Posterior vena cava (tissue), 2 donors: ENCODE data around the gene ARNT2. TPM values are rescaled to one million over a fixed set of nuclear protein-coding genes. Genes with fewer than 3 reads are reported as not detected.
"Not testable (repeated sequence)": the region's sequence is repeated elsewhere in the genome, so short reads cannot be mapped to it uniquely, and the experiment has no call there.

ENCODE experiments used
- DNase-seq: peaks from one replicate; pipeline ENCODE4 v3.0.0-alpha.2; 2020; ENCODE audit warnings: low spot score
- intact Hi-C, 2 donors: fragments of 100-400 bp; cut with DNase I; formaldehyde crosslinking; loops; one replicate each; pipeline versions ENCODE4 v1.14.1 to v1.14.2; 2022 to 2023
- total RNA-seq, 2 donors: library from RNA; stranded (reverse); fragmentation: NEBNext Ultra II Directional; extraction: Animal tissue kit (Norgen Biotek cat#: 25700); gene quantifications; one replicate each; pipeline ENCODE4 v1.2.1, GENCODE V29; 2021
- donor health status: DM: yes; HTN: yes; CAD: no.
- donor health status: DM: yes; HTN: yes; CAD: no.

Gene ARNT2
- total RNA-seq, 2 donors from 2014 or later, result 3.7 to 10.1 TPM

DNA sequence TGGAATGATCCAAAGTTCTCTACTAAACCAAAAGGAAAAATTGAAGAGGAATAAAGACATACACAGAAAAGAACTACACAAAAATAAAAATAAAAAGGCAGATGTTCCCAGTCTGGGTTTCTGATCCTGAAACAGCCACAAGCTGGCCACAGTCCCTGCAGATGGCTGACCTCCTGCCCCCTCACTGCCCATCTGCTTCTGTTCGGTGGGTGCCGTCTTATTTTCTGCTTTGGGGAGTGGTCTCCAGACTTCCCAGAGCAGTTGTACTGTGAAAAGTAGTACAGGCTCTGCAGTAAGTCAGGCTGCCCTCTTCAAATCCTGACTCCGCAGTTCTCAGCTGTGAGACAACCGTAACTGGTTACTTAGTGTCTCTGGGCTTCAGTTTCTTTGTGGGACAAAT lies 94.5 kb downstream of the ARNT2 start:
- DNase-seq, result no peak

DNA sequence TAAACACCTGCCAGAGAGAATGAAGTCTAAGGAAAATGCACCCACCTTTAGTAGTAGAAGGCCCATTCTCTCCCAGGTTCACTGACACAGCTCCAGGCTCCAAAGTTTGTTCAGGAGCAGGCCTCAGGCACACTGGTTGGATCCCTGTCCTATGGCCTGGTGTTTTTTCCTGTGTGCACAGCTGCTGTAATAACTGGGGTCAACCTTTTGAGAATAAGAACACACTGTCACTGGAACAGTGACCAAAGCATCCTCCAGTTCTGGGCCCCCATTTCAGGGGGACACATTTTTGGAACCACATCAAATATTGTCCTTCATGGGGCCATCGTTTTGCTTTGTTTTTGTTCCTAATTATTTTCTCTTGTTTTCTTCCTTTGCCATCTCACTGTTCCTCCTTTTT lies 95.8 kb downstream of the ARNT2 start:
- intact Hi-C loops, result no loop called here
- no peak for DNase-seq

More for the DNA sequence above, 94.5 kb downstream of the ARNT2 start:
- intact Hi-C loops, result no loop called here

DNA sequence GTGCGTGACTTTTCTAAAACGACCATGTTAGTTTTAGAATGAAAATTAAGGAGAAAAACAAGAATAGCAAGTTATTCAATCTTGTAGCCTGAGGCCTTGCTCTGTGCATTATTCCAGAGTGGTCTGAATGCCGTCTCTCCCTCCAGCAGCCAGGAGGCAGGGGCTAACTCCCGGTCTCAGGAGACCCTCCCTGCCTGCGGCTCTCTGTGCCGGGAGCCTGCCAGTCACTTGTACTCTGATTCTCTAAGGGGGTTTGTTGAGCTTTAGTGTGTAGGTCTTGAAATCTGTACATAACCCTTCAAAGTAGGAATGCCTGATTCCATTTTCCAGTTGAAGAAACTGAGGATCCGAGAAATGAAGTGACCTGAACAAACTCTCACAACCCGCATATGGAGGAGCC lies 97.3 kb downstream of the ARNT2 start:
- intact Hi-C loops, result no loop called here
- DNase-seq, result no peak

DNA sequence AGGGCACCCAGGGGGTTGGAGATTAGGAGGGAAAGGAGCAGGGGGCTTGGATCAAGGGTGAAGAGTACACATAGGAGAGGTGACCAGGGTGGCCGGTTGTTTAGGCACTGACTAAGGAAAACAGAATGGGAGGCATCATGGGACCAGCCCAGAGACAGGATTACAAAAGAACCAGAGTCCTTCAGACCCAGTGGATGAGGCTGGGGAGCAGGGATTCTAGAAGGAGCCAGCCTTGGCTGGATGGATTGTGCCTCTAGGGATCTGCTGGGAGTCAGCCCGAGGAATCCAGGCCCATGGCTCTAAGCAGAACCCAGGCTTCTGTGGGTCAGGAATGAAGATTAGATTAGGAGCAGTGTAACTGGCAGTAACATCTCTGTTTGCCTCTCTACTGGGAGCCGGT lies 98.6 kb downstream of the ARNT2 start:
- DNase-seq, result no peak
- intact Hi-C loops, result no loop called here

DNA sequence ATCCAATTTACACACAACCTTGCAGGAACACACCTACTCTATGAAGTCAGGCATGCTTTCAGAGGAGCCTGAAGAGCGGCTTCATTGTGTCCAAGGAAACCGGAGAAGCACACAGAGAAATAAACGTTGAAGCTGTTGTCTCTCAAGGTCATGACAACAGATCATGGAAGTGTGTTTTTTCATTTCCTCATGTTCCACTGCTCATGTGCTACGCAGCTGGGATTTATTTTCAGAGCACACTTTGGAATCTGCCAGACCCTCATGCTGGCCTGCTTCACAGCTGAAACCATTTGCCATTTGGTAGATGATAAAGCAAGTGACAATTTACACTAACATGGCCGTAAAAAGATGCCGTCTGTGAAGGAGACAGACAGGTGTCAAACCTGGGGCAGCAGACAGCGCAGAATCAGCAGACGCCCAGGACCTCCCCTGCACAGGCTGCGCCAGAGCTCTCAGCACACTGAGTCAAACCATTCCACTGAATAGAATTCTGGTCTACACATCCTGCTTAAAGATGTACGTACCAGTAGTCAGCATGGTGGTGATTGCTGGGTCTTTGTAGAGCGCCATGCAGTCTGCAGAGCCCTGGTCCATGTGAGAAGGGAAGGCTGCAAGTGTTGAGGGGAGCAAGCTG lies 99.3 kb downstream of the ARNT2 start:
- no peak for DNase-seq
- intact Hi-C loops, result no loop called here

DNA sequence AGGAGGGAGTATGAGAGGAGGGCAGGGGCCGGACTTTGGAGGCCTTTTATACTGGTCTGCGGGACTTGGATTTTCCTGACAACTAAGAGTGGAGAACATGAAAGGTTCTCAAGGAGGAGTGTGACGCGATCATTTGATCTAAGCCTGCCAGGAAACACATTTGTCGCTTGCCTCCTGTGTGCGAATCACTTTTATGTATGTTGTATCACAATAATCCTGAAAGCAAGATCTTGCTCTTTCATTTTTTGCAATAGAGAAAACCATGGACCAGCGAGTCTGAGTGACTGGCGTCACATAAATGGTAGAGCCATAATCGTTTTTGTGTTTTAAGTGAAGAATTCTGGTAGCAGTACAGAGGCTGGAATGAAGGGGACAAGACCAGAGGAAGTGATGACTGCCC lies 100.7 kb downstream of the ARNT2 start:
- DNase-seq, result no peak

DNA sequence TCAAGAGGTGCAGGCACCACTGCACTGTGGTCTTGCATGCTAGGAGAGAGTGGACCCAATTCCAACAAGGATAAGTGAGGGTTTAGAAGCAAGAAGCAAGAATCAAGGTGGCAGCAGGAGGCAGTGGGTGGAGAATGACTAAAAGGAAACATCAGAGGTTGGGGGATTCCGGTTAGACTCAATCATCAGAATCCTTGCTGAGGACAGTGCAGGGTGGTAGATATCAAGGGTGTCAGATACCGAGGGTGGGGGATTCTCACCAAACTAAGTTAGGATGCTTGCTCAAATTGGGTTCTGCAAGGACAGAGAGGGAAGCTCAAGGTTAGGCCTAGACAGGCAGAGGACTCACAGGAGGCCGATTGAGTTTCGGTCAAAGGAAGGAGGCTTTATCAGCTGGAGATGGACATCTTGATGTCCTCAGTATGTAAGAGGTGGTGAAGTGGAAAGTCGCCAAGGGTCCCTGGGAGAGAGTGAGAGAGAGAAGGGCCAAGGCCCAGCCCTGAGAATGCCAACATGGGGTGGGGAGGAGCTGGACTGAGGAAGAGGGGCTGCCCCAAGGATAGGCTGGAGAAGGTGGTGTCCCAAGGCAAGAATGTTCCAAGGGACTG lies 102.2 kb downstream of the ARNT2 start:
- intact Hi-C loops, result no loop called here
- no peak for DNase-seq

More for the DNA sequence above, 100.7 kb downstream of the ARNT2 start:
- intact Hi-C loops, result no loop called here

DNA sequence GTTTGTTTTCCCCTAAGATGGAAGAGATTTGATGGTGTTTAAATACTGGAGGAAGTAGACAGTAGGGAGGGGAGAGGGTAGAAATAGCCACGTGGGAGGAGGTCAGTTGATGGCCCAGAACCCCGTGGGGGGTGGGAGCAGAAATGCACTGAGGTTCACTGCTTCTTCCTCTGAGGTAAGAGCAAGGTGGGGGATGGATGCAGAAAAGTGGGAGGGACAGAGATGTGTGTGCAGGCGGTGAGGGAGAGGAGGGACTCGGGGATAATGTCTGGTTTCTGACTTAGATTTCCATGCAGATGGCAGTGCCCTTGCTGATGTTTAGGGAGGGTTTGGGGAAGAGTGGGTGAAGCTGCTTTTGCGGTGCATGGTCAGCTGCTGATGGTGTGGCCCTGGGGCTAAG lies 102.9 kb downstream of the ARNT2 start:
- intact Hi-C loops, result no loop called here
- DNase-seq, result no peak

DNA sequence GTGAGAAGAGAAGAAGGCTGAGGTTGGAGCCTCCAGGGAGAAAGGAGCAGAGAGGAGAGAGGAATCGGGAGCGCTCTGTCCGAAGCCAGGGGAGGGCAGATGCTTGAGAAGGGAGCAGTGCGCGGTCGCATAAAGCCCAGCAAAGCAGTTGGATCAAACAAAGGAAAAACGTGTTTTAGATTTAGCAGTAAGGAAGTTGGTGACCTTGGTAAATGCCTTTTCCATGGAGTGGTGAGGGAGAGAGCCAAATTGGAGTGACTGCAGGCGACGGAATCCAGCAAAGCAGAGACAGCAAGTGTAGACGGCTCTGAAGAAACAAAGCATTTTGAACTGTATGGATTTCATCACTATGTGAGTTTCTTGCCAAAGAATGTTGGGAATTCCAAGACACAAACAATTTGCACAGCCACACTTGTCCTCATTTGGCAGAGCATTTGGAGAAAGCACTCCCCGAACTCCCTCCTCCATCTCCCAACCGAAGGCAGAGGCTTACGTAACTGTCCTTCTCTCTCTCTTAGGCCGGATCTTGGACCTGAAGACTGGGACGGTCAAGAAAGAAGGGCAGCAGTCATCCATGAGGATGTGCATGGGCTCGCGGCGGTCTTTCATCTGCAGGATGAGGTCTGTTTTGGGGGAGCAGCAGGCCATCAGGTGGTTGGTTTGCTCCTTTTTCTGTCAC lies 103.6 kb downstream of the ARNT2 start:
- intact Hi-C loops, result no loop called here
- DNase-seq, result no peak

DNA sequence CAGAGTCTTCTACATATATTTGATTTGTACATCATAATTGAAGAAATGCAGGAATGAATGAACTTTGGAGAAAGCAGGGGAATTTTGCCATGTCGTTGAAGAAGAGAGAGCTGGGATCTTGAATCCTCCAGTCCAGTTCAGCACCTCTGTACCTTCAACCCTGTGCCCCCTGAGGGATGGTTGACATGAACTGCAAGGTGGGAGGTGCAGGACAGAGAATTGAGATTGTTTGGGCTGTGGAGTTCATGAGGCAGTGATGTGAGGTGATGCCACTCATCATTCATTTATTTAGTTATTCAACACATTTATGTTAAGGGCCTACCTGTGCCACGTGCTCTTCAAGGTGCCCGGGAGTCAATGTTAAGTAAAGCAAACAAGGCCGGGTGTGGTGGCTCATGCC lies 104.6 kb downstream of the ARNT2 start:
- intact Hi-C loops, result no loop called here

DNA sequence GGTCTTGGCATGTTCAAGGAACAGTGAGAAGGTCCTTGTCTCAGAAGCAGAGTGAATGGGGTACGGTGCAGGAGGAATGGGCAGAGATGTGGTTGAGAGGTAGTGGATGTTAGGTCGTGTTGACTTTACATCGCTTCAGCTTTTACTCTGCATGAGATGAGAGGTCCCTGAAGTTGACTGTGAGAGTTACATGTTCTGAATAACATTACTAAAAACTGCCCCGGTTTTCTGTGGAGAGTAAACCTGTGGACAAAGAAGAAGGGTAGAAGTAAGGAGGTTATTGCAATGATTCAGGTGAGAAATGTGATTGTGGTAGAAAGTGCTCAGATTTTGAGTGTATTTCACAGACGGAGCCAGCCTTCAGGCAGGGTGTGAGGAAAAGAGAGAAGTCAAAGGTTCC lies 105.6 kb downstream of the ARNT2 start:
- intact Hi-C loops, result no loop called here
- DNase-seq, result no peak

More for the DNA sequence above, 104.6 kb downstream of the ARNT2 start:
- DNase-seq, result no peak

DNA sequence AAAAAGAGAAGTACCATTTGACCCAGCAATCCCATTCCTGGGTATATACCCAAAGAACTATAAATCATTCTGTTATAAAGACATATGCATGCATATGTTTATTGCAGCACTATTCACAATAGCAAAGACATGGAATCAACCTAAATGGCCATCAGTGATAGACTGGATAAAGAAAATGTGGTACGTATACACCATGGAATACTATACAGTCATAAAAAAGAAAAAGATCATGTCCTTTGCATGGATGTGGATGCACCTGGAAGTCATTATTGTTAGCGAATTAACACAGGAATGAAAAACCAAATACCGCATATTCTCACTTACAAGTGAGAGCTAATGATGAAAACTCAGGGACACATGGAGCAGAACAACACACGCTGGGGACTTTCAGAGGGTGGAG lies 106.8 kb downstream of the ARNT2 start:
- intact Hi-C loops, DNase-seq: not testable (repeated sequence)

DNA sequence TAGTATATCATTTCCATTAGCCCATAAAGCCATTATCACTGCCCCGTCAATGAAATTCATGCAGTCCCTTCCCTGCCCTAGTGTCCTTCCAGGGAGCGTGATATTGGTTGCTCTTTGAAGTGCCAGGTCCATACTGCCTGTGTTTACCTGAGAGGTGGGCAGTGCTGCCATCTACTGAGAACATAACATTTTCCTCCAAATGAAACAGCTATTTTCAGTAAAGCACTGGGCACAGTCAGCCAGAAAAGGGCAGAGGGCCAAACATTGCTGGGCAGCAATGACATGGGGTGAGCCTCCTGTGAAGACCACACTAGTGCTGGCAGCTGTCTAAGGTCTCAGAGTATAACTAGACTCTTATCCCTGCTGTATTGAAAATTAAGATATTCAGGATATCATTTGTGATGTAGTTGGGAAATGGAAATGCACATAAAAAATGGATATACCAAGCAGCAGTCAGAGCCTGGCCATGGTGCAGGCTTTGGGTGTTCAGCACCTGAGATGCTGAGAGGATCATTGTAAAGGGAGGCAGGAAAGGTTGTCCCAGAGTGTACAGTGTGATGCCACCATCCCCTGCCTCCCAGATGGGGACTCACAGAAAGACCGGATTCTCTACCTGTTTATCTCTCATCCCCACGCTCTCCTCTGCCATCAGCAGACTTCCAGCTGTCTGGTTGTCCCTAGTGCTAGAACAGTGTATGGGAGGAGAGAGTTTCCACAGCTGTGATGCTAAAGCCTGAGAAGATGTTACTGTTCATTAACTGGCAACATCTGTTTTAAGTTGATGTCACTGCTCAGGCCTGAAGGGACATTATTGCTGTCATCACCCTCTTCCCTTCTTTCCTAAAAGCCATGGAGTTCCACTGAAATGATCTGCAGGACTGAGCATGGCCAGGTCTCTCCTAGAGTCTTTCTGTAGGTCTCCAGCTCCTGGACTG lies 108.8 kb downstream of the ARNT2 start:
- no peak for DNase-seq
- intact Hi-C loops, result no loop called here

DNA sequence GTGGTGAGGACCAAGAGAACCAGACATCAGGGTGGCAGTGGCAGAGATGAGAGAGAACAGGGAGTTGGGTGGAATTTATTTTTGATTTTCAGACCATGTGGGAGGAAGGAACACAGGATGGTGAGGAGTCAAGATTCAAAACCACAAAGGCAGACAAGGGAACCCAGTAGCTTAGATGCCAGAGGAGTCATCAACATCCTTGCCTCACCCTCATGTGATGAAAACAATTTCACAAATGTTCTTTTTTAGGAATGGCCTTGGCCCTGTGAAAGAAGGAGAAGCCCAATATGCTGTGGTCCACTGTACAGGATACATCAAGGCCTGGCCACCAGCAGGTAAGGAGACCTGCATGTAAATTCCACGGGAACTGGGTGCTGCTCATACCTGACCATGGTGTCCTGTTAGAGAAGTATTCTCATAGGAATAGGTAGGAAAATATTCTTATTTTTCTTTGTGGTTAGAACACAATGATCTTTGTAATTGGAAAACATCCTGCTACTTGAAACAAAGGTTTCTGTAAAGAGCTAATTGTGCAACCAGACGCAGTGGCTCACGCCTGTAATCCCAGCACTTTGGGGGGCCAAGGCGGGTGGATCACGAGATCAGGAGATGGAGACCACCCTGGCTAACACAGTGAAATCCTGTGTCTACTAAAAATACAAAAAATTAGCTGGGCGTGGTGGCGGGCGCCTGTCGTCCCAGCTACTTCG lies 110.0 kb downstream of the ARNT2 start:
- intact Hi-C loops, result no loop called here
- no peak for DNase-seq

DNA sequence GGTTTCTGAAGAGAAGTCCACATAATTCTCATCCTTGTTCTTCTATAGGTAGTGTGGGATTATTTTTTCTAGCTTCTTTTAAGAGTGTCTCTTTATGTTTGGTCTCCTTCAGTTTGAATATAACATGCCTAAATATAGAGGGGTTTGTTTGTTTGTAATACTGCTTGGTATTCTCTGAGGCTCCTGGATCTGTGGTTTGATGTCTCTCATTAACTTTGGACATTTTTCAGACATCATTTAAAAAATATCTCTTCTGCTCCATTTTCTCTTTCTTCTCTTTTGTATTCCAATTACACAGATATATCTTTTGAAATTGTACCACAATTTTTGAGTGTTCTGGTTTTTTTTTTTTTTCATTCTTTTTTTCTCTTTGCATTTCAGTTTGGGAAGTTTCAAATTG lies 113.1 kb downstream of the ARNT2 start:
- intact Hi-C loops, result no loop called here
- DNase-seq, result no peak

DNA sequence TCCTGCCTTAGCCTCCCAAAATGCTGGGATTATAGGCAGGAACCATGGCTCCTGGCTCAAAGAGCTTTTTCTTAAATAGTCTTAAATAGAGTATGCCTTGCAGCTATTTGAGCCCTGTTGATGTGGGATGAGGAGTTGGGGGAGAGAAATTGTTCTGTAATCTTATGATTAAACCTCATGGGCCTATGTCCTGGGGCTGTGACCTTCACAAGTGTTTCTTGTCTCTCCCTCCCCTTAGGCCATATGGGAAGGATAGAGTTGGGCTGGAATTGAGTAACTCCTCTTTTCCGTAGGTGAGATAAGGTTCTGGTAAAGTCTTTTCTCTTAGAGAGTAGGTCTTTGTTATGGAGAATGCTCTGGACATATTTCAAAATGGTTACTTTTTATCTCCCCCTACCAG lies 114.3 kb downstream of the ARNT2 start:
- intact Hi-C loops, result no loop called here
- no peak for DNase-seq

DNA sequence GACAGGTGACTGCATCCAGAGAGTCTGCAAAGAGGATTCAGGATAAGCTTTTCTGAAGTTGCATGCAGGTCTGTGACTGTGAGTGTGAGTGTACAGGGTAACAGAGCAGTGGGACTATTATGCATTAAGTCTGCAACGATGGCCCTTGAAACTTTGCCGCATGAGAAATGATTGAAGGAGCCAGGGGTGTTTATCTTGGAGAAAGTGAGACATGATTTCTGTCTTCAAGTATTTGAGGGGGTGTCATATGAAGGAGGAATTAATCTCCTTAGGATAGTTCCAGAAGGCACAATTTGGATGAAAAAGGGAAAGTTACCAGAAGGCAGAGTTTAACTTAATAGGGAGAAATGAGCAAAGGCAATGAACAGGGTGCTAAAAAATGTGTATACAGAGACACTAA lies 119.6 kb downstream of the ARNT2 start:
- DNase-seq, result no peak
- intact Hi-C loops, result no loop called here

DNA sequence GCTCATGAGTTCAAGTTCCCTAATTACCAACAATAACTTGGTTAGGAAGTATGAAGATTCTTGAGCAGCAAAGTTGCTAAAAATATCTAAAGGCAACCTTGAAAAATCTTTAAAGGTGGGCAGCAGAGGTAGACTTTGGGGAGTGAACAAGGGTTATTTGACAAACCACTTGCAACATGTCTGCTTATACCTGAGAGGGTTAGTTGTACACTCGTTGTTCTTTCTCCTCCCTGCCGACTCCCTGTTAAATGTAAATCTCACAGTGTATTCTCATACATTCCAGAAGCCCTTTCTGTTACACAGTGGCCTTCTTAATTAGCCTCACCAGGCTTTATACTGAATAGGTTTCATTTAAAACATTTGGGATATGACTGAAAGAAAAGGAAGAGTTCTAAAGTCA lies 121.7 kb downstream of the ARNT2 start:
- no peak for DNase-seq
- intact Hi-C loops, result no loop called here
